Measurements from ENCODE around the gene NELL1. TPM values are rescaled to one million over a fixed set of nuclear protein-coding genes. Genes with fewer than 3 reads are reported as not detected.

Gene NELL1
- polyA plus RNA-seq, 1 experiment = not detected

- Histone ChIP-seq H3K27me3 (ENCODE audit: control insufficient read depth, insufficient read depth, low read length) (no peaks in the 10 kb centered on the region), H3K9me3 (ENCODE audit: control insufficient read depth, insufficient read depth, low read length) (peaks cover 6% of the 10 kb centered on the region; the same call in 1 of the 2 replicates), H3K4me3 (ENCODE audit: low read depth, low read length) (no peak overlapping the region), H3K27ac (ENCODE audit: low read depth, low read length) (no peak overlapping the region)
- POLR2A ChIA-PET = no interaction called here
- no peak for TF ChIP-seq CTCF (IDR thresholded peaks at IDR 0.05; ENCODE audit: low read depth, low read length)
- DNase-seq (ENCODE audit: low read depth, low spot score) = no peak
- CTCF ChIA-PET = no interaction called here
Observed at GRCh38 chr11:21402274-21402673, 732.9 kb downstream of the NELL1 start.

- H3K9me3 ChIP-seq (ENCODE audit: control insufficient read depth, insufficient read depth, low read length) = peaks cover 6% of the 10 kb centered on the region; the same call in 1 of the 2 replicates
- ChIA-PET CTCF (no interaction called here), POLR2A (no interaction called here)
- no peak overlapping the region for H3K4me3 ChIP-seq (ENCODE audit: low read depth, low read length)
- TF ChIP-seq CTCF (IDR thresholded peaks at IDR 0.05; ENCODE audit: low read depth, low read length) = no peak
- H3K27ac ChIP-seq (ENCODE audit: low read depth, low read length) = no peak overlapping the region
- H3K27me3 ChIP-seq (ENCODE audit: control insufficient read depth, insufficient read depth, low read length) = no peaks in the 10 kb centered on the region
- DNase-seq (ENCODE audit: low read depth, low spot score) = no peak
Observed at GRCh38 chr11:21403069-21403468, 733.7 kb downstream of the NELL1 start.

GRCh38 chr11:21405422-21405821, 736.0 kb downstream of the NELL1 start:
- no peak for DNase-seq (ENCODE audit: low read depth, low spot score)
- no peak for TF ChIP-seq CTCF (IDR thresholded peaks at IDR 0.05; ENCODE audit: low read depth, low read length)
- POLR2A ChIA-PET = no interaction called here
- Histone ChIP-seq H3K4me3 (ENCODE audit: low read depth, low read length) (no peak overlapping the region), H3K9me3 (ENCODE audit: control insufficient read depth, insufficient read depth, low read length) (peaks cover 6% of the 10 kb centered on the region; the same call in 1 of the 2 replicates), H3K27me3 (ENCODE audit: control insufficient read depth, insufficient read depth, low read length) (no peaks in the 10 kb centered on the region), H3K27ac (ENCODE audit: low read depth, low read length) (no peak overlapping the region)
- CTCF ChIA-PET = no interaction called here

GRCh38 chr11:21410513-21410912, 741.1 kb downstream of the NELL1 start:
- ChIA-PET CTCF (no interaction called here), POLR2A (no interaction called here)
- DNase-seq (ENCODE audit: low read depth, low spot score) = no peak
- no peak for TF ChIP-seq CTCF (IDR thresholded peaks at IDR 0.05; ENCODE audit: low read depth, low read length)
- no peaks in the 10 kb centered on the region for H3K27me3 ChIP-seq (ENCODE audit: control insufficient read depth, insufficient read depth, low read length)
- H3K4me3 ChIP-seq (ENCODE audit: low read depth, low read length) = no peak overlapping the region
- H3K9me3 ChIP-seq (ENCODE audit: control insufficient read depth, insufficient read depth, low read length) = peaks cover 5% of the 10 kb centered on the region; the same call in 1 of the 2 replicates
- no peak overlapping the region for H3K27ac ChIP-seq (ENCODE audit: low read depth, low read length)

GRCh38 chr11:21411104-21411503, 741.7 kb downstream of the NELL1 start:
- peaks cover 5% of the 10 kb centered on the region; the same call in 1 of the 2 replicates for H3K9me3 ChIP-seq (ENCODE audit: control insufficient read depth, insufficient read depth, low read length)
- no peak for TF ChIP-seq CTCF (IDR thresholded peaks at IDR 0.05; ENCODE audit: low read depth, low read length)
- CTCF ChIA-PET = no interaction called here
- no peak overlapping the region for H3K4me3 ChIP-seq (ENCODE audit: low read depth, low read length)
- DNase-seq (ENCODE audit: low read depth, low spot score) = no peak
- POLR2A ChIA-PET = no interaction called here
- no peak overlapping the region for H3K27ac ChIP-seq (ENCODE audit: low read depth, low read length)
- no peaks in the 10 kb centered on the region for H3K27me3 ChIP-seq (ENCODE audit: control insufficient read depth, insufficient read depth, low read length)
